A549 treated with AZD2906 at 1 μM for 4 hours (cell line): ENCODE results near the gene KRT81. TPM values are rescaled to one million over a fixed set of nuclear protein-coding genes. Genes with fewer than 3 reads are reported as not detected.

Source experiments
- total RNA-seq: library from RNA; stranded (reverse); fragments of 200-300 nt; extraction: Qiagen RNA extraction; gene quantifications from 5 replicates; pipeline ENCODE4 v1.2.3, GENCODE V29; 2022

KRT81 gene
- 3,224 to 4,157 TPM (median 4,024 TPM) in 5 replicates for total RNA-seq

DNA sequence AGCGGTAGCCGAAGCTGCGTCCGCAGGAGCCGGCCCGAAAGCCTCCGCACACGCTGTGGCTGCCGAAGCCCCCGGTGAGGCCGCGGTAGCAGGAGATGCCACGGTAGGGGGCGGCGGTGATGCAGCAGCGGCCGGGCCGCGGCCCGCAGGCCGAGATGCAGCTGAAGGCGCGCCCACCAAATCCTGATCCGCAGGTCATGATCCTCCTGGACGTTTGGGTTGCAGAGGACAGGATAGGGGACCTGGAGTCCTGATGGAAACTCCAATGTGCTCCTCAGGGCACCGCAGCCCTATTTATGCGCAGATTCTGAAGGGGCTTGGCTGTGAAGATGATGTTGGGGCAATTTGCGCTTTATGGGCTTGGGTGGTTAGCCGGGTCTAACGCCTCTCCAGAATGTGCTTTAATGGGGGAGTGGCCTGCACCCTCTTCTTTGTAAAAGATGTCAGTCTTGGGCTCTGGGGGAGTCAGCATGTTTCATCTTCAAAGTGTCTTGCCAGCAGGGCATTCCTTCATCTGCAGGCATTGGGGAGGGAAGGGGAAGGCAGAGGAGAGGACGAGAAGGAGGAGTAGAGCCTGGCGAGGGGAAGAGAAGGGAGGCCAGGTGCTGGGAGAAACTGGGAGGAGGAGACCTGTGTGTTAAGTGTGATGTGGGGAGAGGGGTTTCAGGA, at the start of gene KRT81:
Gene KRT81 (minus strand): TSS at position 268 of the 669 bp plus-strand sequence. CDS start 69 bp downstream, at position 199.

DNA sequence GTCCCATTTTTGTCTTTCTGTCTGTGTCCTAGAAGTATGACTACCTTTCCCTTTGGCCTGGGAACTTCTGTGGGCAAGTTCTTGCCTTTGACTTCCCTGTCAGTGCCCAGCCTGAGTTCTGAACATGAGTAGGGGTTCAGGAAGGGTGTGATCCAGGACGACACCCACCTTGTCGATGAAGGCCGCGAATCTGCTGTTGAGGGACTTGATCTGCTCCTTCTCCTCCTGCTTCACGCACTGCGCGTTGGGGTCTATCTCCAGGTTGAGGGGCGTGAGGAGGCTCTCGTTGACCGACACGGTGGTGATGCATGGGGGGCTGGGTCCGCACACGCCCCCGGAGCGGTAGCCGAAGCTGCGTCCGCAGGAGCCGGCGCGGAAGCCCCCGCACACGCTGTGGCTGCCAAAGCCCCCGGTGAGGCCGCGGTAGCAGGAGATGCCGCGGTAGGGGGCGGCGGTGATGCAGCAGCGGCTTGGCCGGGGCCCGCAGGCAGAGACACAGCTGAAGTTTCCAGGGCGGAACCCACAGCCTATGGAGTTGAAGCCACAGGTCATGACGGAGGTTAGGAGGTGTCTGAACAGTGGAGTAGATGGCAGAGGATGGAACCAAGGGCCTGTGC, 29.6 kb upstream of the KRT81 start, which contains the start of gene KRT83:
Gene KRT83 (minus strand): TSS at position 615 of the 617 bp plus-strand sequence. CDS start 63 bp downstream, at position 552.

DNA sequence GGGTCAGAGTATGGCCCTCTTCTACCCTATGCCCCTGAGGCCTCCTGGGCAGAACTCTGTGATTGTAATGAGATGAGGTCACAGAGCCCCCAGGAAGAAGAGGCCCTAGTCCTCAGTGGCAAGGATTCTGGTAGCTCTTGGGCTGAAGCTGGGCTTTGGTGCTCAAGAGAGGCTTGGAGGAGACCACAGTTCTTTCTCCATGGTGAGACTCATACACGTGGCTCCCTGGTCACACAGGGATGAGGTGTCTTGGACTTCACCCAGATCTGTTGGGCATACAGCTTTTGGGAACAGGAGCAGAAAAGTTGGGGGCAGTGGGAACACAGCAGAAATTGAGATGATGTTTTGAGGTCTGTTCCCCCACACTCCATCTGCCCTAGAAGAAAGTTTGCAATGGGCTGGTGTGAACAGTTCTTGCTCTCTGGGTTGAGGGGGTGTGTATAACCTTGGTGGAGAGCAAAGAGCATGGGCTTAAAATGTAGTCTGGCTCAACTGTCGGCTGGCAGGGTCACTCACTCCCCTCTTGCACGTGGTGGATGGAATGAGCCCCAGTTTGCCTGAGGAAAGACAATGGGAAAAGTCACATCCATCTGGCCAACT, 16.7 kb downstream of the KRT81 start, which contains the start of gene KRT86:
Gene KRT86 (plus strand): TSS at position 125 of the 600 bp plus-strand sequence. CDS start 27,272 bp downstream, outside the sequence.

Other genes starting within 250 kb of the KRT81 start
- gene NR4A1, start 240.1 kb downstream of the KRT81 start, total RNA-seq = 32.2 to 49.7 TPM (median 37.1 TPM) in 5 replicates
- 89.1 to 102 TPM (median 96.9 TPM) in 5 replicates for gene ATG101, start 221.6 kb downstream of the KRT81 start, total RNA-seq
- gene SMIM41, start 211.8 kb downstream of the KRT81 start, total RNA-seq = not detected in 5 replicates
- gene KRT80, start 99.5 kb downstream of the KRT81 start, total RNA-seq = 32.8 to 47.3 TPM (median 38.9 TPM) in 5 replicates
- gene KRT7, start 58.3 kb downstream of the KRT81 start, total RNA-seq = 5,269 to 6,220 TPM (median 5,903 TPM) in 5 replicates
- gene KRT86, start 16.9 kb downstream of the KRT81 start, total RNA-seq = 30.0 to 47.3 TPM (median 45.3 TPM) in 5 replicates
- gene KRT83, start 29.9 kb upstream of the KRT81 start, total RNA-seq = 3.3 to 6.3 TPM (median 5.5 TPM) in 5 replicates
- gene KRT85, start 75.9 kb upstream of the KRT81 start, total RNA-seq = 0.05 to 0.10 TPM in 2 of 5 replicates, not detected in the others
- gene KRT84, start 94.1 kb upstream of the KRT81 start, total RNA-seq = not detected in 5 replicates
- not detected in 5 replicates for gene KRT82, start 114.8 kb upstream of the KRT81 start, total RNA-seq
- 0.09 to 0.17 TPM (median 0.11 TPM) in 4 of 5 replicates, not detected in the other for gene KRT75, start 142.8 kb upstream of the KRT81 start, total RNA-seq
- gene KRT6B, start 160.6 kb upstream of the KRT81 start, total RNA-seq = 0.05 to 0.07 TPM in 2 of 5 replicates, not detected in the others
- not detected in 5 replicates for gene KRT6C, start 182.3 kb upstream of the KRT81 start, total RNA-seq
- gene KRT6A, start 201.7 kb upstream of the KRT81 start, total RNA-seq = 10.0 to 14.8 TPM (median 12.1 TPM) in 5 replicates
- gene KRT5, start 228.9 kb upstream of the KRT81 start, total RNA-seq = 0.52 to 0.72 TPM (median 0.62 TPM) in 5 replicates